Esophagus muscularis mucosa (tissue), 4 donors: Measurements from ENCODE around the gene CAMTA1. TPM values are rescaled to one million over a fixed set of nuclear protein-coding genes. Genes with fewer than 3 reads are reported as not detected.

Source experiments
- DNase-seq: peaks from one replicate; pipeline ENCODE4 v3.0.0-alpha.2; 2017; ENCODE audit errors: extremely low spot score
- H3K27ac ChIP-seq, 4 donors: fragments of 200-600 bp; sonication (generic); replicated peaks in 1 of 4; 1 replicate in 3 of 4; 2 replicates in 1 of 4; pipeline ENCODE4 v1.5.1; 2016 to 2019; ENCODE audit warnings: mild to moderate bottlenecking in 1 of 4
- H3K27me3 ChIP-seq, 4 donors: fragments of 200-600 bp; sonication (generic); one replicate each; pipeline versions ENCODE4 v1.5.1 to v1.6.0; 2016 to 2019
- H3K36me3 ChIP-seq, 4 donors: fragments of 200-600 bp; sonication (generic); one replicate each; pipeline ENCODE4 v1.5.1; 2016 to 2019
- H3K4me1 ChIP-seq, 4 donors: fragments of 200-600 bp; sonication (generic); one replicate each; pipeline ENCODE4 v1.5.1; 2016 to 2019
- H3K4me3 ChIP-seq, 4 donors: fragments of 200-600 bp; sonication (generic); 1 replicate in 2 of 4; 2 replicates in 2 of 4; pipeline ENCODE4 v1.5.1; 2016 to 2019; ENCODE audit warnings: mild to moderate bottlenecking in 4 of 4, moderate library complexity in 1 of 4
- H3K9me3 ChIP-seq, 4 donors: fragments of 200-600 bp; sonication (generic); 1 replicate in 3 of 4; 2 replicates in 1 of 4; pipeline ENCODE4 v1.5.1; 2016 to 2019
- EP300 ChIP-seq: sonication (generic); formaldehyde crosslinking; IDR thresholded peaks from one replicate; pipeline ENCODE4 v1.6.1; 2017; ENCODE audit warnings: antibody characterized with exemption
- POLR2A ChIP-seq: fragments of 450-650 bp; IDR thresholded peaks from one replicate; pipeline ENCODE4 v1.6.1; 2017; ENCODE audit warnings: antibody characterized with exemption, moderate library complexity, mild to moderate bottlenecking, low read depth
- POLR2AphosphoS5 ChIP-seq, 2 donors: sonication (generic); formaldehyde crosslinking; IDR thresholded peaks; one replicate each; pipeline ENCODE4 v1.6.1; 2017; ENCODE audit warnings: antibody characterized with exemption in 2 of 2
- WGBS: methylation state at CpG from one replicate; pipeline ENCODE4 v1.1.5; 2018; 5-methylcytosine and 5-hydroxymethylcytosine counted together
- intact Hi-C: fragments of 100-400 bp; cut with DNase I; formaldehyde crosslinking; loops from one replicate; pipeline ENCODE4 v1.15.1; 2023
- total RNA-seq, 4 donors: library from RNA; depleted of rRNA; stranded (reverse); fragments of >200 nt; gene quantifications; one replicate each; pipeline versions ENCODE4 v1.1.0 to v1.2.1, GENCODE V29; 2016
- TF ChIP-seq, protein P1 (sequence below), 3 experiments: fragments of 200-600 bp in 2 of 3; fragments of 450-650 bp in 1 of 3; sonication (generic) in 2 of 3; IDR thresholded peaks; one replicate each; pipeline ENCODE4 v1.5.1; 2017 to 2019; ENCODE audit warnings: antibody characterized with exemption in 3 of 3, mild to moderate bottlenecking in 2 of 3, moderate library complexity in 1 of 3

CAMTA1 gene
- total RNA-seq, 4 donors from 2014 or later = 109 to 226 (median 139) TPM

DNA sequence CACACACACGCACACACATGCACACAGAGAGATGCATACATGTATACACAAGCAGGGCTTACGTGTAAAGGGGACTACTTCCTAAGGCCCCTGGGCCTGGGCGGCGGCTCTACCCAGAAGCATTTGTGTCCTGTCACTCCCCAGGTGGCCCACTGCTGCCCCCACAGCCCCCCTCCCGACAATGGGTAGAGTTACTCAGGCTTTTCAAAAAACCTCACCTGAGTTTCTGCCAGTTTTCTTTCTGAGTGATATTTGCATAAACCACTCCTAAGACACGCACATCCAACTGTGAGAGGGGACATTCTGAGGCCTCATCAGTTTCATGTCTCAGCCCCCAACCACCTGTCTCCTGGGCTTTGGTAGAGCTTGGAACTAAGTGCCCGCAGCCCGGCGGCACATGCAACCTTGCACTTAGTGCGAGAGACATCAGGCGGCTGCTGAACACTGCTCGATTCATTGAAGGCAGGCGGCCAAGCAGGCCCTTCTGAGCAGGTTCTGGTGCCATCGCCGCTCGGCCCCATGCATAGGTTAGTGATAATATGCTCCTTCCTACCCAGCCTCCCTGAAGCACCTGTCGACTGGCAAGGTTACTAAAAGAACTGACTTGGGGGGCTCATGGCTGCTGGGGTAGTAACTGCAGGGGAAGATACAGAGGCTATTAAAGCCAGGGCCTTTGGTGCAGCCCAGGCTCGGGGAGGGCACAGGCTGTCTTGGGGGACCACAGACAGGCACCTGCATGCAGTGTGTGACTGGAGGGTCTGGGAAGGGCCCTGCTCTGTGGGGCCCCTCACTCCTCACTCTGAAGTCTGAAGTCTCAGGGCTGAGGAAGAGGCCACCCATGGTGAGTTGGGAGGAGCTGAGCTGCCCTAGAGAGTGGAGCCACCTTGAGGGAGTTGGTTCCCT, 621.6 kb downstream of the CAMTA1 start:
- peak; percentile 78 for DNase-seq
- no peak overlapping the region for H3K27ac ChIP-seq

DNA sequence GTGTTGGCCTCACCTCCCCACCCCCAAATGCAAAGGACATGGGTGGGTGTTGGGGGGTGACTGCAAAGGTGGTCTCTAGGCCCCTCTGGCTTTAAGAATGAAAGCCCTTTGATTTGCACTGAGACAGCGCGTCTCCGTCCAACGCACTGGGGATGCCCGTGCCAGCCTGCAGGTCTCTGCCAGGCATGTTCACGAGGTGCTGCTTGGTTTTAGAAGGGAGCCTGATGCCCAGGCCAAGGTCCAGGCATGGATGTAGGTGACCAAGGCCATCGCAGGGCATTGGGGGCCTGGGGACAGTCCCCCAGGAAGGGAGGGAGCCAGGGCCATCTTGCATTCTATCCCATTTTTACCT, 622.3 kb downstream of the CAMTA1 start:
- TF ChIP-seq POLR2A = no peak
- TF ChIP-seq, protein P1, sequence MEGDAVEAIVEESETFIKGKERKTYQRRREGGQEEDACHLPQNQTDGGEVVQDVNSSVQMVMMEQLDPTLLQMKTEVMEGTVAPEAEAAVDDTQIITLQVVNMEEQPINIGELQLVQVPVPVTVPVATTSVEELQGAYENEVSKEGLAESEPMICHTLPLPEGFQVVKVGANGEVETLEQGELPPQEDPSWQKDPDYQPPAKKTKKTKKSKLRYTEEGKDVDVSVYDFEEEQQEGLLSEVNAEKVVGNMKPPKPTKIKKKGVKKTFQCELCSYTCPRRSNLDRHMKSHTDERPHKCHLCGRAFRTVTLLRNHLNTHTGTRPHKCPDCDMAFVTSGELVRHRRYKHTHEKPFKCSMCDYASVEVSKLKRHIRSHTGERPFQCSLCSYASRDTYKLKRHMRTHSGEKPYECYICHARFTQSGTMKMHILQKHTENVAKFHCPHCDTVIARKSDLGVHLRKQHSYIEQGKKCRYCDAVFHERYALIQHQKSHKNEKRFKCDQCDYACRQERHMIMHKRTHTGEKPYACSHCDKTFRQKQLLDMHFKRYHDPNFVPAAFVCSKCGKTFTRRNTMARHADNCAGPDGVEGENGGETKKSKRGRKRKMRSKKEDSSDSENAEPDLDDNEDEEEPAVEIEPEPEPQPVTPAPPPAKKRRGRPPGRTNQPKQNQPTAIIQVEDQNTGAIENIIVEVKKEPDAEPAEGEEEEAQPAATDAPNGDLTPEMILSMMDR (IDR thresholded peaks at IDR 0.05) = no peak
- no peak for TF ChIP-seq EP300
- no peak for TF ChIP-seq POLR2AphosphoS5 (IDR thresholded peaks at IDR 0.05)
- intact Hi-C loops = no loop called here
- Histone ChIP-seq H3K27ac (no peak overlapping the region), H3K27me3 (no peaks in the 10 kb centered on the region), H3K4me1 (peaks cover 0 to under 1% (median 0%) of the 10 kb centered on the region in 4 donors), H3K36me3 (no peaks in the 10 kb centered on the region), H3K9me3 (no peaks in the 10 kb centered on the region), H3K4me3 (no peak overlapping the region)
- DNase-seq = no peak
- whole genome bisulfite sequencing = 87% methylated on average over 6 of the region's 7 CpGs

More for the DNA sequence above, 621.6 kb downstream of the CAMTA1 start:
- Histone ChIP-seq H3K4me3 (no peak overlapping the region), H3K4me1 (peaks cover 0 to 6% (median 3%) of the 10 kb centered on the region in 4 donors), H3K36me3 (no peaks in the 10 kb centered on the region), H3K27me3 (no peaks in the 10 kb centered on the region), H3K9me3 (no peaks in the 10 kb centered on the region)
- TF ChIP-seq POLR2A (no peak), POLR2AphosphoS5 (IDR thresholded peaks at IDR 0.05) (no peak), EP300 (no peak)
- TF ChIP-seq, protein P1 (IDR thresholded peaks at IDR 0.05) = no peak
- intact Hi-C loops = no loop called here
- 93% methylated on average over 14 of the region's 18 CpGs for WGBS

DNA sequence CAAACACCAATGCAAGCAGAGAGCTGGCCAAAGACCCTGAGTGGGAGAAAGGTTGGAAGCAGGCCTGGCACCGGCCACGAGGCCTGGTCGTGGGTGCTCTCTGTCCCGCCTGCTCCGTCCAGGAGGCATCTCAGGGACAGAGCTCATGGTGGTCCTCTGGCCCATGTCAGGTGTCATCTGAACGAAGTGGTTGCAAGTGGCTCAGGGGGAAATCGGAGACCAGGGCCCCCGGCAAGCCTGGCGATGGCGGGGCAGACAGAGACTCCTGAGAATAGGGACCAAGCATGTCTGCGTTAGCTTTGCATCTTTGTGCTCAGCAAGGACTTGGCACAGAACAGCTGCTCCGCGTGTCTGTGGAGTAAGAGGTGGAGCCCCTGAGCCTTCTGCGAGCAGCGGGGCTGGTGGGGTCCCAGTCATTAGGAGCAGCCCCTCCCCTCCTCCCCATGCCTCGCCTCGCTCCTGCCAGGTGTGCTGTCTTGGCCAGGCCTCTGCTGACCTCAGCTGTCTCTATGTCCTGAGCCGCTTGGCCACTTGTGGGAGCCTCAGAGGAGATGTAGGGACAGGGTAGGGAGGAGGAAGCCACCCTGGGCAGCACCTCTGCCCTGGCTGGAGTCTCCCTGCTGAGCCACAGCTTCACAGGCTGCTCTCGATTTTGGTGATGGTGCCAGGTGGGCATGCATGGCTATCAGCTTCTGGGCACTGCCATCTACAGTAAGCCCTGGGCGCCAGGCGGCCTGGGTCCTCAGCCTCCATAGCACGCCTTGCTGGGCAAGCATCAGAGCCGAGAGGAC, 622.9 kb downstream of the CAMTA1 start:
- 96% methylated on average over 9 of the region's 23 CpGs for WGBS
- TF ChIP-seq, protein P1 (IDR thresholded peaks at IDR 0.05) = no peak
- TF ChIP-seq POLR2A (no peak), EP300 (no peak), POLR2AphosphoS5 (IDR thresholded peaks at IDR 0.05) (no peak)
- no peak overlapping the region for H3K27ac ChIP-seq
- H3K36me3 ChIP-seq = no peaks in the 10 kb centered on the region
- no peaks in the 10 kb centered on the region for H3K27me3 ChIP-seq
- H3K4me3 ChIP-seq = no peak overlapping the region
- peak; percentile 83 for DNase-seq
- H3K9me3 ChIP-seq = no peaks in the 10 kb centered on the region
- intact Hi-C loops = no loop called here
- no peaks in the 10 kb centered on the region for H3K4me1 ChIP-seq

DNA sequence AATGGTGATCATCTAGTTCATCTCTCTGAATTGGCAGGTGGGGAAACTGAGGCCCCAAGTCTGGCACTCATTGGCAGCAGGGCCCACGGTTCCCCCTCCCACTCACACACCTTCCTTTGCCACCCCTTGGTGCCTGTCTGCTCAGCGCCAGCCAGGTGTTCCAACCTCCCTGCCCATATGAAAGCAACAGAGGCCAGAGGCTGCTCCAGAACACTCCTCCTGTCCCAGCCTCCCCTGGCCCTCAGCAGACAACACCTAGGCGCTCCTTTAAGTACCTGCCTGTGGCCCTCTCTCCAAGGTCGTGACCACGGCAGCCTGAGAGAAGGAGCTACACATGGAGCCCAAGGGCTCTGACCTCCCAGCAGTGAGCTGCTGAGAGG, 623.5 kb downstream of the CAMTA1 start:
- intact Hi-C loops = no loop called here
- DNase-seq = no peak
- TF ChIP-seq EP300 (no peak), POLR2A (no peak), POLR2AphosphoS5 (IDR thresholded peaks at IDR 0.05) (no peak)
- TF ChIP-seq, protein P1 (IDR thresholded peaks at IDR 0.05) = no peak
- Histone ChIP-seq H3K4me1 (no peaks in the 10 kb centered on the region), H3K4me3 (no peak overlapping the region), H3K36me3 (no peaks in the 10 kb centered on the region), H3K27me3 (no peaks in the 10 kb centered on the region), H3K27ac (no peak overlapping the region), H3K9me3 (no peaks in the 10 kb centered on the region)
- 100% methylated on average over 2 of the region's 5 CpGs for WGBS
